Endometrial microvascular endothelial cells (primary cell): ENCODE measurements around the gene MAB21L1. TPM values are rescaled to one million over a fixed set of nuclear protein-coding genes. Genes with fewer than 3 reads are reported as not detected.

Experiments
- in situ Hi-C: cut with HindIII; loops from 2 replicates; pipeline ENCODE4 v1.10.0; 2017; ENCODE audit warnings: low sequenced_read_pairs, low pct_unique_long_range_greater_than_20kb; ENCODE audit errors: inconsistent ontology term
- total RNA-seq: library from RNA; depleted of rRNA; stranded (reverse); fragments of >200 nt; gene quantifications from one replicate; pipeline ENCODE4 v1.2.3, GENCODE V29; 2015; ENCODE audit errors: inconsistent ontology term

MAB21L1 gene
- total RNA-seq, 1 donor from 2014 or later: not detected

- in situ Hi-C loops: no loop called here
Observed at GRCh38 chr13:35460061-35460460, 16.4 kb downstream of the MAB21L1 start.

- in situ Hi-C loops: no loop called here
Observed at GRCh38 chr13:35457258-35457657, 19.2 kb downstream of the MAB21L1 start.

GRCh38 chr13:35455022-35455421 is 21.5 kb downstream of the MAB21L1 start:
- in situ Hi-C loops: no loop called here

GRCh38 chr13:35449821-35450220 is 26.7 kb downstream of the MAB21L1 start:
- in situ Hi-C loops: no loop called here

GRCh38 chr13:35448465-35448864 is 28.0 kb downstream of the MAB21L1 start:
- in situ Hi-C loops: no loop called here
